Anterior cingulate cortex (tissue), 58 donors: ENCODE results near the gene CCDC82.

Experiments used
- DNase-seq, 58 donors: peaks; one replicate each; lab custom pipeline; 2025; lab: John Stamatoyannopoulos, UW

Gene CCDC82

DNA sequence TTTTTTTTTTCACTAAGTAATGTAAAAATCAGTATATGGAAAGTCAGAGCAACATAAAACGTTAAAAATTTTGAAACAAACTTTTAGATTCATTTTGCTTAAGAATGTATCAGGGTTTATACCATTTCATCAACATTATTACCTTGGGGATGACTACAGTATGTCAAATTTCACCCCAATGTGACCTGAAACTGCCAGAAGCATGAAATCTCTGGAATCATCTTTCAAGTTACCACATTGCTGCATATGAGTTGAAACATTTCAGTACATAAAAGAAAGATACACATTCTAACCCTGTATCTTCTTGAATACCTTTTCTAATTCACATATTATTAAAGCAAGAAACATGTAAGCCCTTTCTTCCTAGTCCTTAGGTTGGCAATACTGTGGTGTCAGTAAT, 79.5 kb downstream of the CCDC82 start:
- no peak for DNase-seq

DNA sequence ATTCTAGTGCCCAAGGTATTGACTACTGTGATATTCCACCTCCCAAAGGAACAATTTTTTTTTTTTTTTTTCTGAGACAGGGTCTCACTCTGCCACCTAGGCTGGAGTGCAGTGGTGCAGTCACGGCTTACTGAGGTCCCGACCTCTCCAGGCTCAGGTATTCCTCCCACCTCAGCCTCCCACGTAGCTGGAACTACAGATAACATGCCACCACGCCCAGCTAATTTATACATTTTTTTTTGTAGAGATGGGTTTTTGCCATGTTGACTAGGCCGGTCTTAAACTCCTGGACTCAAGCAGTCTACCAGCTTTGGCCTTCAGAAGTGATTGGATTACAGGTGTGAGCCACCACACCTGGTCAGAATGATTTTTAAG, 80.1 kb downstream of the CCDC82 start:
- no peak for DNase-seq

DNA sequence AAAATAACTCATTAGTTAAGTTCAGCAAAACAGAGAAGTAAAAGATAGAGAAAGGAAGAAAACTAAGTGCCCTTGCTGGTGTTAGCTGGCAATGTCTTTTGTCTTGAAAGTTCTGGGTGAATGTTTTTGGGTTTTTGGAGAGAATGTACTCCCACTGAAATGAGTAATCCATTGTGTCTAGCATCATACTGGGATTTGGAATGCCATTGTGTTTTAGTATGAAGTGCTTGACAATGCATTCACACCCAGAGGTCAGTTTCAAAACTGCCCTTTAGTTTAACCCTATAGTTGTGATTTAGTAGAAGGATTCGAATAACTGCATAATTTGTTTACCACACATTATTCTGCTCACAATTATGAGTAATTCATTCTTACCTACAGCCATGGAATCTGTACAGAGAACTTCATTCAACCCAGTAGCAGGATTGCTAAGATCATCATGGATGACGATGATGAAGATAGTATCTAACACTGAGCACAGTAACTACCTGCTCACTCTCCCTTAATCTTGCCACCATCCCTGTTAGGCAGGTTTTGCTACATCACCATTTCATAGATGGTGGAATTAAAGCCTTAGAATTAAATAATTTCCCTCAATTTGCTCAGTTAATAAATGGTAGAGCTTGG, 80.6 kb downstream of the CCDC82 start:
- no peak for DNase-seq

DNA sequence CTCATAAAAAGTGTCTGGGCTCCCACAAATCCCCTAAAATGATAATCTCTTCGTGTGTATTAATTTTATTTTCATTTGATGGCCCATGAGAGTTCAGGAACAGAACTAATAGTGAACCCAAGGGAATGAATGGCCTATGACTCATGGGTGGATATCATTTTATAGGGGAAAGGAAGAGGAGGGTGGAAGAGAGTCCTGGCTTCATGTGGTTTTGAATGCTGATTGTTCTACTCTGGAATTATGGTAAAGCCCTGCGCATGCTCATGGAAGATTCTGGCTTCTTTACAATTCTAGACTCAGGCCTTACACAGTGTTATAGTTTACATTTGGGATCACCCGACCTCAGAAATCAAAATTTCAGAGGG, 82.0 kb downstream of the CCDC82 start:
- peak in 1 of 58 donors; percentile 16 for DNase-seq

DNA sequence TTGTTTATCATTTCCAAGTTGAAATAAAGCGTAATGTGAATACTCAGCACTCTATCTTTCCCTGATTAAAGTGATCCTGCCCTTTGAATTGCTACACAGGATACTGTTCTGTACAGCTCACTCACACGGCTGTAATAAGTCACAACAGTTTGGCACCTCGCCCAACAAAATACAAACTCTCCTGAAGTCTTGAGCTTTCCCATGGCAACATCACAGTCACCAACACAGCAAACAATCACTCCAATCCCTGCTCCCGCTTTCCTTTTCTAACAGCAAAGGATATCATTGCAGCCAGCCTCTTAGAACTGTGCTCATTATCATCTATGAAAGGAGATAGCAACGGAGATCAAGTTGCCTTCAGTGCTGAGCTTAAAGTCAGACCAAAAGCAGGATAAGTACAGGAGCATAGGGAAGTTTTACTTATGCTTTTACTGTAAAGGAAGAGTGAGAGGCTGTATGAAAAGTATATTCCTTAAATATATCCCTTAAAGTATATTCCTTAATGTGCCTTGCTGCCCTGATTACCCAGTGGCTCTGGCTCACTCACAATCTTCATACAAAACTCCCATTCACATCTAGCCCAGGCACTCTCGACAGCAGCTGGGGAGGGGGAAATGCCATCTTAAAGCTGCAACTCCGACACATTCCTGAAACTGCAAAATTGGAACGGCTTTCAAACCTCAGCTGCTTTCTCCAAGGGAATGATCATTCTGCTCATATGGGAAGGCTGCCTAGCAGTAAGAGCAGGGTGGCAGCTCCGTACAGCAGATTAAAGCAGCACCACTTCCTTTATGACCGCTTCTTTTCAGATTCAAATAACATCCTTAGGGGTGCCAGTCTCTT, 82.6 kb downstream of the CCDC82 start:
- peak in 41 of 58 donors; percentile 6 to 58 (median 21) for DNase-seq

GRCh38 chr11:96306600-96306932, 83.1 kb downstream of the CCDC82 start:
- DNase-seq, result no peak

GRCh38 chr11:96306071-96306470, 83.6 kb downstream of the CCDC82 start:
- no peak for DNase-seq

- DNase-seq, result no peak
Observed at GRCh38 chr11:96303980-96304379, 85.7 kb downstream of the CCDC82 start.

DNA sequence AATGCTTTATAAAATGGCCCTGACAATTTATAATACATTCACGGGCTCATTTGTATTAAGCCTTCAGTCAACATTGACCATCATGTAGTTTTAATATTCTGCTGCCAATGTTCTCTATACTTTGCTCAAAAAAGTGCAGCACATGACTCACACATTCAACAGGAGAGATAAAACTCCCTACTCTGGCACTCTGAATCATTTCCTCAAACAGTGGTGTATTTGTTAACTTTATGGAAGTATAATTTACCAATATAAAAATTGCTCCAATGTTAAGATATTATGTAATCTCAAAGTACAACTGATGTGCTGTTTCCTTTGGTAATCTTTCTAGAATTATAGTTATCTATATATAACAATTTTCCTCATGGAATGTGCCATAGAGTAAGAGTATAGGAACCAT, 86.6 kb downstream of the CCDC82 start:
- DNase-seq, result no peak
